Activated CD8-positive, alpha-beta memory T cell treated with anti-CD3 and anti-CD28 coated beads for 4 hours (primary cell): ENCODE data around the gene FZD10.

ENCODE experiments used
- DNase-seq, 2 donors: peaks; one replicate each; pipeline ENCODE4 v3.0.0-alpha.2; 2020; ENCODE audit warnings: low read depth in 2 of 2

FZD10 gene

DNA sequence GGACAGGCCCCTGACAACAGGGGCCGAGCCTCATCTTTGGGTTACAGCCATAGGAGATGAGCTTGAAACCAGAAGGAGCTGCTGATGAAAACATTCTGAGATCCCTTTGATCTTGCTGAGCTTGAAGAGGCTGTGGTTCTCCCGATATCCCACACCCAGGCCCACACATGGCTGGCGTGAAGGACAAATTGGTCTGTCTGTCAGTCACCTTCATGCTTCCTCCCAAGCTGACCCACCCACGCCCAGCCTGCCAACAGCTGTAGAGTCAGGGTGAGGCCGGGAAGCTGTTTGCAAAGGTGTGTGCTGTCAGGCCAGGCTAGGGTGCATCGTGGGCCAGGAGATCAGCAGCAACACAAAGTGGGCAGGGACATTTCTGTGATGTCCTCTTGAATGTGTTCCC, 43.2 kb downstream of the FZD10 start:
- DNase-seq = no peak

DNA sequence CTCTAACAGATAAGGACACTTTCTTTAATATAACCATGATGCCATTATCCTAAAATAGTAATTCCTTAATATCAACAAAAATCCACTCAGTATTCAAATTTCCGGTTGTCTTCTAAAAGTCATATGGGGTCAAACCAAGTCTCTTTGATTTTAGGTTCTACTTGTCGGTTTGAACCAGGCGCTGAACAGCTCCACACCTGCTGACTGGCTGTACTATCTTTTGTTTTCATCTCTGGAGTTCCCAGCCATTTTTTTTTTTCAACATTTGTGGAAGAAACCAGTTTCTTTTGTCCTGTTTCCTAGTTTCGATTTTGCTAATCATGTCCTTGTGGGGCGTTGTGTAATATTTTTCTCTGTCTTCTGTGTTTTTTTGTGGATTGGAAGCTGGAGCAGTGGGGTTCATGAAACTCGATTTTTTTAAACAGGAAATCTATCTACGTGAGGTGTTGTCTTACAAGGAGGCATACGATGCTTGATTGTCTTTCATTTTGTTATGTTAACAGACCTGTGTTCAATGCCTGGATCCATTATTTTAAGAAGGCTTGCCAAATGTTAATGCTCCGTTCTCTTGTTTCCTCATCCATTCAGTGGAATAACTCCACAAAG, 50.2 kb downstream of the FZD10 start:
- no peak for DNase-seq

DNA sequence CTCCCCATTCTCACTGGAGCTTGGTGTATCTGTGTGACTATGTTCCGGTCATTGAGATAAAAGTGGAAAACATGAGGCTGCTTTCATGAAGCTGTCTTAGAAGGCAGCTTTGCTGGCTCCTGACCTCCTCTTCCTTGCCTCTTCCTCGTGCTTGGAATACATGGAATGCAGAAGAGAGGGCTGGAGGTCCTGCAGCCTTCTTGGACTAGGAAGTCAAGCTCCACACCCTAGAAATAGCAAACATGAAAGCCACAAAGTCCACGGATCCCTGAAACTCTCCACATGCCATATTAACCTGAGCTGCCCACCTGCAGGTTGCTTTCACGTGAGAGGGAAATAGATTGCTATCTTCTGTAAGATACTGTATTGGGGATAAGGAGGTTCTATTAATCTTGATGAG, 51.0 kb downstream of the FZD10 start:
- DNase-seq = no peak

DNA sequence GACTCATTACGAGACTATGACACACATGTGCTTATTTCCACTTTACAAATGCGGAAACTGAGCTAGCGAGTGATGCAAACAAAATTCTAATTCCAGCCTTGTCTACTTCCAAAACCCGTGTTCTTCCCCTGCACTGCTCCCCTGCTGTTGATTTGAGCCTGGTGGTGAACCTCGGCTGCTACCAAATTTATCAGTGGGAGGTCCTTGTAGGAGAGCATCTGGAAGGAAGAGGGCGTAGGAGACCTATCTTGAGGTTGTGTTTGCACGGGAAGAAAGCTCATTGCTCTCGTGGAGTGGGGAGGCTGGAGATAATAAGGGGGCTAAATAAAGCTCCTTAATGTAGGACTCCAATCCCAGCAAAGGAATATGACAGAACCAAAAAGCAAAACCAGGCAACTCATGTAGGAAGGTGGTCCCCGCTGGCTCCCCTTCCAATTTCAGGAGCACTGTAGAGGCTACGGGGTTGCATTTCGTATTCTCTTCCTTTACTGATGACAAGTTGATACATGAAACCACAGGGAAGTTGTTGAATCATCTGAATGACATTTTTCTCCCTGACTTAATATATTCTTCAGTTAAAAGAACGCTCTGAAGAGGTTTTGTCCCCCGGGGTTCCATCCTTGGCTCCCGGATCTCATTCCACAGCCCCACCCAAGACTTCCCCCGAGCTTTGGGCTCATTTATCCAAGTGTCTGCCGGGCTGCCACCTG, 52.6 kb downstream of the FZD10 start:
- no peak for DNase-seq
